K562 (cell line): ENCODE results near the gene STRIP1. TPM values are rescaled to one million over a fixed set of nuclear protein-coding genes. Genes with fewer than 3 reads are reported as not detected.

ENCODE experiments used
- ATAC-seq: fragments of 200-7000 bp; cut with Tn5 transposase; 3 replicates; pipeline ENCODE4 v1.9.1; 2020; ENCODE audit warnings: moderate library complexity
- BruUV-seq: library from RNA; stranded (reverse); fragments of 400-500 nt; replicated peaks from 2 replicates; lab custom pipeline; 2021; lab: Mats Ljungman, UMichigan
- CTCF ChIA-PET: fragments of 300-600 bp; formaldehyde crosslinking; extraction: SDS; loops from one replicate; lab custom pipeline; 2021; ENCODE audit warnings: low intra/inter-chr PET ratio; lab: Yijun Ruan, JAX
- POLR2A ChIA-PET: fragments of 300-600, 350-650 bp; sonication (Branson Sonifier 250); formaldehyde crosslinking; extraction: SDS; loops from one replicate; lab custom pipeline; 2021; ENCODE audit warnings: antibody characterized with exemption, inconsistent platforms; lab: Yijun Ruan, JAX
- DNase-seq, 4 experiments: peaks; one replicate each; pipeline versions ENCODE4 v3.0.0 to v3.0.0-alpha.2; 2011 to 2018; ENCODE audit warnings: low spot score in 3 of 4, mixed read lengths in 3 of 4; ENCODE audit errors: extremely low read depth in 1 of 4
- FAIRE-seq: peaks from 2 replicates; lab custom pipeline; 2011; peaks lifted over from hg19 to GRCh38; lab: Jason Lieb, UNC
- H2AFZ ChIP-seq: 2 replicates; pipeline ENCODE4 v1.6.0; 2011; ENCODE audit warnings: low read depth, low read length, control low read depth, inconsistent platforms
- H3K27ac ChIP-seq: fragments of 200-600 bp; 3 replicates; pipeline ENCODE4 v1.8.0; 2011; ENCODE audit warnings: low read depth, mild to moderate bottlenecking, control low read depth, inconsistent platforms, low read length, moderate library complexity, mixed read lengths; ENCODE audit errors: extremely low read depth
- H3K27me3 ChIP-seq, 2 experiments: fragments of 300-600 bp in 1 of 2; 2 replicates in 1 of 2; 3 replicates in 1 of 2; pipeline versions ENCODE4 v1.6.0 to v1.8.0; 2011; ENCODE audit warnings: inconsistent platforms in 2 of 2, low read length in 2 of 2, mild to moderate bottlenecking in 1 of 2, mixed read lengths in 1 of 2, moderate library complexity in 1 of 2; ENCODE audit not compliant: control insufficient read depth in 2 of 2, insufficient read depth in 2 of 2
- H3K36me3 ChIP-seq: fragments of 300-600 bp; 3 replicates; pipeline ENCODE4 v1.8.0; 2011; ENCODE audit warnings: mild to moderate bottlenecking, low read length, inconsistent platforms; ENCODE audit not compliant: control insufficient read depth, insufficient read depth
- H3K4me1 ChIP-seq, 2 experiments: fragments of 200-600 bp in 1 of 2; replicated peaks in 1 of 2; 2 replicates in 1 of 2; 3 replicates in 1 of 2; pipeline versions ENCODE4 v1.5.1 to v1.8.0; 2011; ENCODE audit warnings: inconsistent platforms in 2 of 2, low read length in 2 of 2, mild to moderate bottlenecking in 1 of 2, mixed read lengths in 1 of 2, moderate library complexity in 1 of 2; ENCODE audit not compliant: control insufficient read depth in 2 of 2, insufficient read depth in 2 of 2
- H3K4me2 ChIP-seq: 2 replicates; pipeline ENCODE4 v1.6.1; 2011; ENCODE audit warnings: low read length, control low read depth, inconsistent platforms, mixed read lengths; ENCODE audit not compliant: insufficient read depth
- H3K4me3 ChIP-seq: fragments of 200-600 bp; sonication (generic), shearing (Covaris generic); 2 replicates; pipeline ENCODE4 v1.5.1; 2016; ENCODE audit warnings: control low read depth, inconsistent platforms
- H3K79me2 ChIP-seq: fragments of 200-600 bp; 3 replicates; pipeline ENCODE4 v1.8.0; 2011; ENCODE audit warnings: low read length, inconsistent platforms; ENCODE audit not compliant: control insufficient read depth, insufficient read depth
- H3K9ac ChIP-seq, 2 experiments: 2 replicates each; pipeline versions ENCODE4 v1.6.0 to v1.6.1; 2011; ENCODE audit warnings: low read depth in 2 of 2, low read length in 2 of 2, control low read depth in 1 of 2, inconsistent platforms in 1 of 2, mild to moderate bottlenecking in 1 of 2, mixed read lengths in 1 of 2; ENCODE audit not compliant: insufficient read depth in 1 of 2
- H3K9me1 ChIP-seq: one replicate; pipeline ENCODE4 v1.6.0; 2011; ENCODE audit warnings: inconsistent platforms, mild to moderate bottlenecking, low read length, moderate library complexity; ENCODE audit not compliant: control insufficient read depth, insufficient read depth
- H3K9me3 ChIP-seq: replicated peaks from 2 replicates; pipeline ENCODE4 v1.5.1; 2011; ENCODE audit warnings: low read depth, low read length, inconsistent platforms; ENCODE audit not compliant: control insufficient read depth, insufficient read depth
- H4K20me1 ChIP-seq: replicated peaks from 2 replicates; pipeline ENCODE4 v1.6.1; 2011; ENCODE audit warnings: low read length, inconsistent platforms, mixed read lengths; ENCODE audit not compliant: control insufficient read depth, insufficient read depth
- KLF1 ChIP-seq: fragments of 450-650 bp; IDR thresholded peaks from 2 replicates; pipeline ENCODE4 v1.6.1; 2016; ENCODE audit warnings: missing genetic modification characterization, missing compliant biosample characterization
- PRPF4 ChIP-seq: fragments of 200-400 bp; formaldehyde crosslinking; IDR thresholded peaks from one replicate; pipeline ENCODE4 v1.6.1; 2017; ENCODE audit warnings: low read length, low read depth, mild to moderate bottlenecking; ENCODE audit not compliant: insufficient read depth, poor library complexity, severe bottlenecking
- SAFB2 ChIP-seq: fragments of 200-400 bp; formaldehyde crosslinking; IDR thresholded peaks from 2 replicates; pipeline ENCODE4 v1.6.1; 2018; ENCODE audit warnings: borderline replicate concordance, low read length, low read depth, moderate library complexity; ENCODE audit not compliant: severe bottlenecking
- VEZF1 ChIP-seq: fragments of 200-800 bp; sonication (Bioruptor generic); IDR thresholded peaks from 2 replicates; pipeline ENCODE4 v1.6.1; 2017; ENCODE audit warnings: missing genetic modification characterization, missing compliant biosample characterization
- ZFX ChIP-seq: sonication (generic); formaldehyde crosslinking; IDR thresholded peaks from 2 replicates; pipeline ENCODE4 v1.8.0; 2022; ENCODE audit warnings: mild to moderate bottlenecking, missing genetic modification reagents, moderate library complexity
- ZNF316 ChIP-seq: fragments of 450-650 bp; IDR thresholded peaks from 2 replicates; pipeline ENCODE4 v1.6.1; 2016
- ZNF57 ChIP-seq: fragments of 450-650 bp; formaldehyde crosslinking; IDR thresholded peaks from 2 replicates; pipeline ENCODE4 v1.4.0; 2020; ENCODE audit warnings: mild to moderate bottlenecking, moderate library complexity
- WGBS: fragments of 100-300 bp; shearing (Covaris generic); methylation state at CpG from one replicate; pipeline ENCODE4 v1.1.6; 2016; ENCODE audit warnings: low coverage, mixed read lengths; ENCODE audit not compliant: insufficient coverage; ENCODE audit errors: missing lambda C conversion rate; 5-methylcytosine and 5-hydroxymethylcytosine counted together
- in situ Hi-C: fragments of 300-500 bp; cut with MboI; formaldehyde crosslinking; loops from 4 replicates; pipeline ENCODE4 v1.15.0; 2018; ENCODE audit warnings: inconsistent platforms, mixed read lengths
- intact Hi-C: fragments of 100-400 bp; cut with micrococcal nuclease; formaldehyde crosslinking; loops from 2 replicates; pipeline ENCODE4 v1.14.2; 2022
- polyA plus RNA-seq, 8 experiments: library from polyadenylated mRNA; depleted of rRNA in 4 of 8; stranded (reverse) in 5 of 8; unstranded in 3 of 8; fragments of >200 nt; fragmentation: Nextera tagmentation in 2 of 8; fragmentation: Illumina TruSeq in 1 of 8; extraction: Ambion mirVana in 2 of 8; extraction: Trizol in 1 of 8; gene quantifications; 2 replicates each; pipeline versions ENCODE4 v1.2.1 to v1.2.3, GENCODE V29; 2011 to 2014; ENCODE audit warnings: inconsistent platforms in 1 of 8, missing spikeins in 1 of 8
- total RNA-seq, 7 experiments: library from RNA; depleted of rRNA in 6 of 7; stranded (reverse); fragments of >200 nt in 6 of 7; fragmentation: Illumina TruSeq in 2 of 7; extraction: Trizol in 2 of 7; gene quantifications; 2 replicates each; pipeline versions ENCODE4 v1.2.1 to v1.2.3, GENCODE V29; 2011 to 2021; ENCODE audit warnings: low replicate concordance in 1 of 7
- TF ChIP-seq, protein P1 (sequence below), 2 experiments: fragments of 450-650 bp; IDR thresholded peaks; 2 replicates each; pipeline ENCODE4 v1.6.1; 2016

Gene STRIP1
- total and polyA plus RNA-seq, 9 of the 15 experiments (the other 6 are each of a cell fraction or from before 2014, with no cell fraction given): 9.9 to 42.3 (median 32.0) TPM

DNA sequence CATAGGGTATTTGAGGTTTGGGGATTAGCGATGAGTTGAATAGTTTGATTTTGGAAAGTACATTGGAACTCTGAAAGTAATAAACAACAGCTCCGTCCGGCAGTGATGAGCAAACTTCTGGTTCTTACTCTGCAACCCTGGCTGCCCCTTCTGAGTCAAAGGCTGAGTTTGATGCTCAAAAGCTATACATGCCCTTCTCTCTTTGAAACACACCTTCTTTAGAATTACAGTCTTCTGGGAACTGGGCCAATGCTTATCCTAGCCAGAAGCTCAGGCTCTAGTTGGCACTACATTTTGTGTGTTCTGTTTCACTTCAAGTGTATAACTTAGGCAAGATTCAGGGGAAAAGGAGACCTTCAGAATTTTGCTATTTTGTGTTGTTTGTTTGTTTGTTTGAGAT is 40.5 kb upstream of the STRIP1 start:
- no peak for FAIRE-seq
- H2AFZ ChIP-seq: no peak overlapping the region
- no peak for DNase-seq
- TF ChIP-seq ZNF316 (no peak), PRPF4 (no peak), KLF1 (tag) (no peak), SAFB2 (no peak), ZNF57 (CRISPR knock-in tag) (no peak), ZFX (CRISPR knock-in tag) (no peak), VEZF1 (CRISPR knock-in tag) (no peak)
- TF ChIP-seq, protein P1, sequence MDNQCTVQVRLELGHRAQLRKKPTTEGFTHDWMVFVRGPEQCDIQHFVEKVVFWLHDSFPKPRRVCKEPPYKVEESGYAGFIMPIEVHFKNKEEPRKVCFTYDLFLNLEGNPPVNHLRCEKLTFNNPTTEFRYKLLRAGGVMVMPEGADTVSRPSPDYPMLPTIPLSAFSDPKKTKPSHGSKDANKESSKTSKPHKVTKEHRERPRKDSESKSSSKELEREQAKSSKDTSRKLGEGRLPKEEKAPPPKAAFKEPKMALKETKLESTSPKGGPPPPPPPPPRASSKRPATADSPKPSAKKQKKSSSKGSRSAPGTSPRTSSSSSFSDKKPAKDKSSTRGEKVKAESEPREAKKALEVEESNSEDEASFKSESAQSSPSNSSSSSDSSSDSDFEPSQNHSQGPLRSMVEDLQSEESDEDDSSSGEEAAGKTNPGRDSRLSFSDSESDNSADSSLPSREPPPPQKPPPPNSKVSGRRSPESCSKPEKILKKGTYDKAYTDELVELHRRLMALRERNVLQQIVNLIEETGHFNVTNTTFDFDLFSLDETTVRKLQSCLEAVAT (IDR thresholded peaks at IDR 0.05): no peak
- H3K79me2 ChIP-seq: peaks cover 57% of the 10 kb centered on the region
- no peaks in the 10 kb centered on the region for H3K9me3 ChIP-seq
- no peak overlapping the region for H3K9ac ChIP-seq
- H3K4me3 ChIP-seq: no peak overlapping the region
- no peak for ATAC-seq
- H3K27ac ChIP-seq: no peak overlapping the region
- no peak overlapping the region for H3K4me2 ChIP-seq
- ChIA-PET CTCF (no interaction called here), POLR2A (interaction anchor here (1.4 to 8.3 kb wide), 4 partner anchors 8 to 217 kb away, joined by 4 to 77 read pairs (median 7); partner anchors contain the start of gene AHCYL1)
- H3K4me1 ChIP-seq: peaks cover 0 to 27% of the 10 kb centered on the region in 2 experiments; a peak in 3 of 5 replicates
- 92% methylated on average over 3 of the region's 3 CpGs for WGBS
- H3K27me3 ChIP-seq: no peaks in the 10 kb centered on the region
- intact Hi-C loops: no loop called here
- peaks cover 9% of the 10 kb centered on the region for H4K20me1 ChIP-seq
- in situ Hi-C loops: no loop called here
- H3K36me3 ChIP-seq: peaks cover 60% of the 10 kb centered on the region
- BruUV-seq: no TSS peak
- no peaks in the 10 kb centered on the region for H3K9me1 ChIP-seq
